Lung (tissue), 12 donors: ENCODE measurements around the gene ZNF511. TPM values are rescaled to one million over a fixed set of nuclear protein-coding genes. Genes with fewer than 3 reads are reported as not detected.

ENCODE experiments used
- ATAC-seq: fragments of 200-7000 bp; cut with Tn5 transposase; one replicate; pipeline ENCODE4 v1.9.1; 2020; ENCODE audit warnings: moderate number of reproducible peaks; ENCODE audit not compliant: insufficient read depth, low FRiP score
- DNase-seq, 3 donors: peaks; one replicate each; pipeline ENCODE4 v3.0.0-alpha.2; 2013 to 2017
- H3K27ac ChIP-seq, 2 donors: one replicate each; pipeline ENCODE4 v1.5.1; 2013; ENCODE audit warnings: mild to moderate bottlenecking in 2 of 2, moderate library complexity in 2 of 2, control low read depth in 1 of 2, inconsistent platforms in 1 of 2, low read depth in 1 of 2, low read length in 1 of 2
- H3K27me3 ChIP-seq, 3 donors: one replicate each; pipeline ENCODE4 v1.5.1; 2013; ENCODE audit warnings: low read length in 2 of 3; ENCODE audit not compliant: control insufficient read depth in 3 of 3, insufficient read depth in 3 of 3
- H3K36me3 ChIP-seq, 4 donors: one replicate each; pipeline ENCODE4 v1.5.1; 2013; ENCODE audit warnings: low read length in 4 of 4, mild to moderate bottlenecking in 1 of 4, moderate library complexity in 1 of 4; ENCODE audit not compliant: control insufficient read depth in 4 of 4, insufficient read depth in 4 of 4
- H3K4me1 ChIP-seq, 5 donors: one replicate each; pipeline ENCODE4 v1.5.1; 2013; ENCODE audit warnings: low read length in 5 of 5, mild to moderate bottlenecking in 2 of 5, moderate library complexity in 1 of 5; ENCODE audit not compliant: control insufficient read depth in 5 of 5, insufficient read depth in 5 of 5
- H3K4me3 ChIP-seq: one replicate; pipeline ENCODE4 v1.5.1; 2013; ENCODE audit warnings: mild to moderate bottlenecking, control low read depth, moderate library complexity
- H3K9ac ChIP-seq, 2 donors: one replicate each; pipeline ENCODE4 v1.5.1; 2013; ENCODE audit warnings: low read length in 2 of 2, control low read depth in 1 of 2; ENCODE audit not compliant: insufficient read depth in 1 of 2
- H3K9me3 ChIP-seq, 4 donors: one replicate each; pipeline ENCODE4 v1.5.1; 2013; ENCODE audit warnings: low read length in 3 of 4, mild to moderate bottlenecking in 1 of 4, moderate library complexity in 1 of 4; ENCODE audit not compliant: control insufficient read depth in 4 of 4, insufficient read depth in 3 of 4
- WGBS, 2 donors: extraction: QIAGEN DNeasy Blood & Tissue Kit; methylation state at CpG; one replicate each; pipeline ENCODE4 v1.1.7; 2013; 5-methylcytosine and 5-hydroxymethylcytosine counted together
- polyA plus RNA-seq, 2 donors: library from polyadenylated mRNA; stranded (reverse); fragments of 200-250 nt; gene quantifications; one replicate each; pipeline ENCODE4 v1.2.1, GENCODE V29; 2013
- total RNA-seq, 2 donors: library from RNA; depleted of rRNA in 1 of 2; stranded (reverse); fragments of >200 nt in 1 of 2; gene quantifications; one replicate each; pipeline ENCODE4 v1.2.1, GENCODE V29; 2014 to 2021
- TF ChIP-seq, protein P1 (sequence below): IDR thresholded peaks from 2 replicates; pipeline ENCODE4 v1.5.1; 2012; ENCODE audit warnings: mild to moderate bottlenecking; ENCODE audit errors: control extremely low read depth, extremely low read depth
- donor health status: control.
- donor health status: control.
- donor health status: Bipolar disorder and iron deficiency.
- donor health status: healthy.
- donor health status: DM: yes; HTN: yes; CAD: no.

ZNF511 gene
- total and polyA plus RNA-seq, 4 donors = 18.6 to 79.9 (median 43.6) TPM

DNA sequence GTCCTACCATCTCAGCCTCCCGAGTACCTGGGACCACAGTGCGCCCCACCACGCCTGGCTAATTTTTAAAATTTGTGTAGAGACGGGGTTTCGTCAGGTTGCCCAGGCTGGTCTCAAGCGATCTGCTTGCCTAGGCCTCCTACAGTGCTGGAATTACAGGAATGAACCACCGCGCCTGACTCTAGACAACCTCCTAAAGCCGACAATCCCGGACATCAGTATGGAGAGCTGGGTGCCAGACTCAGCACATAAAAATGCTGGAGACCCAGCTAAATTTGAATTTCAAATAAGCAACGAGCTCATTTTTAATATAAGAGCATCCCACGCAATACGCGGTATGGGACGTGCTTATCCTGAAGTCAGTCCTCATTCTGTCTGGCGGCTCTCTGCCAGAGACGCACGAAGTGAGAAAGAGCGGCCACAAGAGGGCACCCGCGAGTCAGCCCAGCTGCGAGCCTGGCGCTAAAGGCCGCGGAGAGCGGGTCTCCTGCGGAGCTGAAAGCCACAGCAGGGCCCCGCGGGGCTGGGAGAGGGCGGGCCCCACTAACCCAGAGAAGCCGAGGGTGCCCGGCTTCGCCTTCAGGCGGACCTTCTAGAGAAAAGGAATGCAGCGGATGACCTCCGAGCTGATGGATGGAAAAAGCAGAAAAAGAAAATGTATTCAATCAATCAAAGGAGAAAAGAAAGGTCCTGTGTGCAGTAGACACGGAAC lies 20.9 kb downstream of the ZNF511 start:
- Histone ChIP-seq H3K27me3 (peaks cover 16 to 72% (median 56%) of the 10 kb centered on the region in 3 donors), H3K27ac (no peak overlapping the region), H3K36me3 (no peaks in the 10 kb centered on the region), H3K4me3 (no peak overlapping the region), H3K9me3 (peaks cover 0 to 2% (median 0%) of the 10 kb centered on the region in 4 donors), H3K9ac (no peak overlapping the region), H3K4me1 (peaks cover 0 to 12% (median 0%) of the 10 kb centered on the region in 5 donors)
- WGBS, 2 donors = 8 to 10% methylated on average over 36 to 37 of the region's 37 CpGs
- DNase-seq (peak; percentile 87 to 90 (median 89)), ATAC-seq (peak; percentile 91)
- TF ChIP-seq, protein P1, sequence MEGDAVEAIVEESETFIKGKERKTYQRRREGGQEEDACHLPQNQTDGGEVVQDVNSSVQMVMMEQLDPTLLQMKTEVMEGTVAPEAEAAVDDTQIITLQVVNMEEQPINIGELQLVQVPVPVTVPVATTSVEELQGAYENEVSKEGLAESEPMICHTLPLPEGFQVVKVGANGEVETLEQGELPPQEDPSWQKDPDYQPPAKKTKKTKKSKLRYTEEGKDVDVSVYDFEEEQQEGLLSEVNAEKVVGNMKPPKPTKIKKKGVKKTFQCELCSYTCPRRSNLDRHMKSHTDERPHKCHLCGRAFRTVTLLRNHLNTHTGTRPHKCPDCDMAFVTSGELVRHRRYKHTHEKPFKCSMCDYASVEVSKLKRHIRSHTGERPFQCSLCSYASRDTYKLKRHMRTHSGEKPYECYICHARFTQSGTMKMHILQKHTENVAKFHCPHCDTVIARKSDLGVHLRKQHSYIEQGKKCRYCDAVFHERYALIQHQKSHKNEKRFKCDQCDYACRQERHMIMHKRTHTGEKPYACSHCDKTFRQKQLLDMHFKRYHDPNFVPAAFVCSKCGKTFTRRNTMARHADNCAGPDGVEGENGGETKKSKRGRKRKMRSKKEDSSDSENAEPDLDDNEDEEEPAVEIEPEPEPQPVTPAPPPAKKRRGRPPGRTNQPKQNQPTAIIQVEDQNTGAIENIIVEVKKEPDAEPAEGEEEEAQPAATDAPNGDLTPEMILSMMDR = peak; percentile 62

- H3K9me3 ChIP-seq = peaks cover 0 to 8% (median 0%) of the 10 kb centered on the region in 4 donors
- H3K9ac ChIP-seq = no peak overlapping the region
- TF ChIP-seq, protein P1 = no peak
- no peak overlapping the region for H3K27ac ChIP-seq
- peaks cover 0 to 21% (median 4%) of the 10 kb centered on the region in 5 donors for H3K4me1 ChIP-seq
- no peak overlapping the region for H3K4me3 ChIP-seq
- no peak for DNase-seq
- H3K36me3 ChIP-seq = no peaks in the 10 kb centered on the region
- peaks cover 4 to 74% (median 46%) of the 10 kb centered on the region in 3 donors for H3K27me3 ChIP-seq
- WGBS, 2 donors = 79 to 81% methylated on average over 30 of the region's 30 CpGs
- ATAC-seq = no peak
These were observed 24.4 kb downstream of the ZNF511 start for GRCh38 chr10:133332936-133333699.

DNA sequence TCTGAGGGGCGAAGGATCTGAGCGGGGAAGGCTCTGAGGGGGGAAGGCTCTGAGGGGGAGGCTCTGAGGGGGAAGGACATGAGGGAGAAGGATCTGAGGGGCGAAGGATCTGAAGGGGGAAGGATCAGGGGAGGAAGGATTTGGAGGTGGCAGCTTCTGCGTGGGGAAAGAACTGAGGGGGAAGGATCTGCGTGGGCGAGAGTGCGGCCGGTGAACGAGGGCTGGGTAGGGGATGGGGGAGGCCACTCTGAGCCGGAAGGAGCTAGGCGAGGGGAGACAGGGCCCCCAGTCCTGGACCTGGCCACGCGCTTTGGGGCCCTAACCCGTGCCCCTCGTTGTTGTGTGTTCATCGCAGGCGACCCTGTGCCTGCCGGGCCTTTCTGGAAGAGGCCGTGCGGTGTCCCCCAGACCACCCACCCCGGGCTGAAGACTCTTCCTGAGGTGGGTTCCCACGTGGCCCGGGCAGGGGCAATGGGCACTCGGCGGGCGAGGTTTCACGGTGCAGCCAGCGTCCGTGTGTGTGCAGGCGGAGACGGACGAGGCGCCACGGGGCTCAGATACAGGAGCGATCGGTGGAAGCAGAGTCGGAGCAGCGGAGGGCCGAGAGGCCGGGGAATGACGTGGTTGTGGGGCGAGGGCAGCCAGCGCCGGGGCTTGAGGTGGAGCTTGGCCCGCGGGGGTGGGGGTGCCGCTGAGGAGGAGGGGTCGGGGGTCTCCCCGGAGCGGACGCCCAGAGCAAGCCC lies 26.0 kb downstream of the ZNF511 start:
- no peak overlapping the region for H3K9ac ChIP-seq
- H3K9me3 ChIP-seq = peaks cover 0 to 15% (median 0%) of the 10 kb centered on the region in 4 donors
- 18 to 19% methylated on average over 44 to 51 of the region's 51 CpGs for WGBS, 2 donors
- DNase-seq (no peak), ATAC-seq (no peak)
- no peak overlapping the region for H3K27ac ChIP-seq
- peaks cover 0 to 21% (median 4%) of the 10 kb centered on the region in 5 donors for H3K4me1 ChIP-seq
- no peaks in the 10 kb centered on the region for H3K36me3 ChIP-seq
- TF ChIP-seq, protein P1 = no peak
- peaks cover 0 to 65% (median 43%) of the 10 kb centered on the region in 3 donors for H3K27me3 ChIP-seq
- peak overlapping the region; percentile 4 for H3K4me3 ChIP-seq
